Activated gamma-delta T cell treated with Interleukin-2 at 50 U/mL for 16 hours (primary cell): Measurements from ENCODE around the gene CLEC16A.

Experiments
- DNase-seq: peaks from one replicate; pipeline ENCODE4 v3.0.0-alpha.2; 2020

The CLEC16A gene

DNA sequence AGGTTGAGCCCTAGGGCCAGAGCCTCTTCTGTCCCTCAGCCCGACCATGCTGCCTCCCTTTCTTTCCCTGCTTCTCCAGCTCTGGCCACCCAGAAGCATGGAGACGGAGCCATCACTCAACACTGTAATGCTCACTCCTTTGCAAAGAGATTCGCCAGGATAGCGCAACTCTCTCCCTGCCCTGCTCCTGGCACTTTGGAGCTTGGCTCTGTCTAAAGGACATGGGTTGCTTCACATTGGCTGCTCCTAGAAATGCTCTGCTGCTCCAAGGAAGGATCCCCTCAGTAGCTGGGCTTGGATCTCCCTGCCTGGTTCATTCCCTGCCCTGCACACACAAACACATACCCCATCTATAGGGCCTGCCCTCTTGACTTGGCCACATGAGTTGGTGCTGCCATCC is 76.0 kb downstream of the CLEC16A start:
- DNase-seq: no peak

DNA sequence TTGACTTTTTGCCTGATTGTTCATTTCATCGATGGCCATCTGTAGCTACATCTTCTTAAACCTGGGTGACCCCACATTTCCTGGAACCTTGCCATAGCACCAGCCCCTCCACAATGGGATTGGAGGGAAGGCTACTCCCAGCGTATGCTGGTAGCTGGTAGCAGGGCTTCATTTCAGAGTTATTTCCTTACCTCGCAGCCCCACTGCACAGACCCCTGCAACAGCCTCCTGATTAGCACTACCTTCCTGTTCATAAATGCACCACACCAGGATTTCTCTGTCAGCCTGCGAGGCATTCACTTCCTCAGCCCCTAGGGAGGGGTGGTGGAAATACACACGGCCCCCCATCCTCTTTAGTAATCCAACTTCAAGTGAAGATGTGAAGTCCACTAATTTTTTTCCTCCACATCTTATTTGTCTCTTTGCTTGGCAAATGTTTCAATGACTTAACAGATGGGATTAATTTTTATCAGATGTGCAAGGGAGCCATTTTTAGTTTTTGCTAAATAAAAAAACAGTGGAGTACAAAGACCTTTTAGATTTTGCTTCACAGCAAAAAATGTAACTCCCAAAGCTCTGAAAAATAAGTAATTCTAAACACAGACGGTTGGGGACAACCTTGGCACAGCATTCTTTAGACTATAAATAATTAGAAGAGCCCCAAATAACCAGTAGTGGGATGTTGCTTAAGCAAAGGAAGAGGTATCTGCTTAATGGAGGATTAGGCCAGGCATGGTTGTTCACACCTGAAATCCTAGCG is 76.6 kb downstream of the CLEC16A start:
- no peak for DNase-seq

DNA sequence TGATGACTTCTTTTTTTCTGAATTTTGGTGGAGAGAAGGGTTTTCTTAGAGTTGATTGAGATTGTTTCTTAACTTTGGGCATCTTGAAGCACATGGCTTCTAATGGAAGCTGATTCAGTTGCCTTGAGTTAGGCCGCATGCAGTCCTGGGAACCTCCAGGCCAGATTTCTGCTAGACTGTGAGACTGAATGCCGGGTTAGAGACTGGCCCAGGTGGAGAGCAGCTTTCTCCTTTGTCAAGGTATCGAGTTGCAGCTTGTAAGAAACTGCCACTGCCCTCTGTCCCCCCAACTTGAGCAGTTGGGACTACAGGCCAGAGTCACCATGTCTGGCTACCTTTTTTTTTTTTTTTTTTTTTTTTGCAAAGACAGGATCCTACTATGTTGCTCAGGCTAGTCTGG is 77.6 kb downstream of the CLEC16A start:
- no peak for DNase-seq

DNA sequence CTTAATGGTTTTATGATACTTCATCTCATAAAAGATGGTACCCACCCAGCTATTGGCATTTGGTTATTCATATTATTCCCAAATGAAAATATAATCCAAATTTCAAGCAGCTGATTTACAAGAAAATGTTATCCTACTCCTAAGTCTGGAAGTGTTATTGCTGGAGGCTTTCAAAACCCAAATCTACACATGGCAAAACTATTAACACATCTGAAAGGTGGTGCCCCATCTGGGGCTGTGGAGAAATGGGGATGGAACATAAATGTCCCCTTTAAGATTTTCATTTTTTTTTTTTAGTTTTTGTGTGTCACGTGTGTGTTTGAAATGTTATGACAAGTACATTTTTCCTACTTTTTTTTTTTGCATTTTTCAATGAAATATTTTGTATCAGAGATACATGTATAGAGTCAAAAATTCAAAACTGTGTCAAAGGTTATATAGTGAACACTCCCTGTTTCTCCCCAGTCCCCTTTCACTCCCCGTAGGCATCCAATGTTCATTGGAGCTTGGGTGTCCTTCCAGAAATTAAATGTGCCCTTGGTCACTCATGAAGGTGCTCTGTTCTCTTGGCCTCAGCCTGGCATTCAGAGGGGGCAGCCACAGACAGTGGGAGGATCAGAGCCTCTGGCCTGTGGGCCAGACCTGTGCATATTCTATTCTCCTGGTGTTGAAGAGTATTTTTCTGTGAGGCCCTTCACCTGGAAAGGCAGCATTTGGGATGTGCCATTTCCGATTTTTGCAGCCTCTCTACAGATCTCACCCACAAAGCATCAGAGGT is 79.1 kb downstream of the CLEC16A start:
- no peak for DNase-seq

DNA sequence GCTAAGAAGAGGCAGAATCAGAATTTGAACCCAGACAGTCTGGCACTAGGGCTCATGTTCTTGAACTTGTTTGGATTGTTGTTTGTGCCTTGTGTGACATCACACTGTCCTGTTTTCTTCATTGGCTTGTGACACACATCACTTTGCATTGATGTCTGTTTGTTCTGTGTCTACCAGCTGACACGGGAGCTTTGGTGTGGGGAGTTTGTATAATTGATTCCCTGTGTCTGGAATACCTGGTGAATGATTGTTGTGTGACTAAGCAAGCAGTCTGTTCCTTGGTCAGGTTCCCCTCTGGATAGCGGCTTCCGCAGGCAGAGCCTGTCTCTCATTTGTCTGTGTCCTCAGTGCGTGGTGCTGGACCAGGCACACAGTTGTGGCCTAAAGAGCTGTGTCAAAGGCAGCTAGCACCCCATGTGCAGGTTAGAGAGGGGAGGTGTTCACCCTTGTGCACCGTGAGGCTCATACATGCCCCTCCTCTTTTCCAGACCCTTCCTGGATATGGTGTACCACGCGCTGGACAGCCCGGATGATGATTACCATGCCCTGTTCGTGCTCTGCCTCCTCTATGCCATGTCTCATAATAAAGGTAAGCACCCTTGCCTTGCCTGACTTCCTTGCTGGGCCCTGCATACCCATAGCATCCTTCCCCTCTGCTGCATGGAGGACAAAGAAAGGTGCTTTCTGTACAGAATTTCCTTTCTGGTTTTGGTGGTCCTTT is 80.1 kb downstream of the CLEC16A start:
- DNase-seq: no peak

DNA sequence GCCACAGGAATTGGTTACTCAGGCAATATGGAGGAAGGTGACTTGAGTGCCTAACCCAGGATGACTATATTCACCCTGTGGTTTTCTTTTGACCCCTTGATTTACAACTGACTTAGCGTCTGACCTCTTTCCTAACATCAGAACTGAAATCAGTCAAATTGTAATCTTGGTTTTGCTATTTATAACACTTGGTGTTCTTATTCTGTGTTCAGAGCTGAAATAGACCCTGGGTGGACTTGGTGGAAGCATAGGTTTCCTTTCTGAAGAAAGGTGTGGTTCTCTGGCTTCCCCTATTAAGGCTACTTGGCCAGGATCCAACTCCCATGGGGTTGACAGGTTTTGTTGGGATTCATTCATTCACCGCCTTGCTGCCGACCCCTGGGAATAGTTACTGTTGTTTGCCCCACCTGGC is 80.8 kb downstream of the CLEC16A start:
- DNase-seq: no peak

DNA sequence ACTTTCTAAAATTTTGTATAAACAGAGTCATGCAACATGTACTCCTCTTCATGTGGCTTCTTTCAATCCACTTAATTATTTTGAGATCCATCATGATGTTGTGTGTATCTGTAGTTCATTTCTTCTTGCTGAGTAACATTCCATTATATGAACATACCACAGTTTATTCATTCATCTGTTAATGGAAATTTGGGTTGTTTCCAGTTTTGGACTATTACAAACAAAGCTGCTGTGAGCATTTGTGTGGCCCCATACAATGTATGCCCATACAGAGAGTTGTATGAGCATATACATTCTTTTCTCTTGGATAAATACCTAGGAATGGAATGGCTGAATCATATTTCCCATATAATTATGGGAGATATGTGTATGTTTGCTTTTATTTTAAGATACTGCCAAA is 85.6 kb downstream of the CLEC16A start:
- DNase-seq: no peak

DNA sequence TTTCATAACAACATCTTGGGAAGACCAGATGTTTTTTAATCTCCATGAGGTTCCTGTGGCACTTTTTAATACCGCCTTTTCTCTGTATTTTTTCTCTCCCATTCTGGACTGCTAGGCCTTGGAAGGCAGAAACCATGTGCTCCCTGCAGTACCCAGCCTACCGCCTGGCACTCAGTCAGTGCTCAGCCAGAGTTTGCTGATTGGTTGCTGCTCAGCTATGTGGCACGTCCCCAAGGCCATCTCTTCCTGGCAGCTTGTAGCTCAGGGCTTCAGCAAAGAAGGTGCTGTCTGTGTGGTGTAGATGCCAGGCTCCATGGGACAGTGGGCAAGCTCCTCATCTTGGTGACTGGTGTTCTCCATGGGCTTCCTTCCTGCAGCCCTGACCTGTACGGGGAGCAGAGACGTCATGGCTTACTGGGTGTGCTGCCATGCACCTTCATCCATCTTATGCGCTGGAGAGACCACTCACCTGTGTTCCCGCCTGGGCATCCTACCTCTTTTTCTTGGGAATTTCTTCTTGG is 86.7 kb downstream of the CLEC16A start:
- no peak for DNase-seq

DNA sequence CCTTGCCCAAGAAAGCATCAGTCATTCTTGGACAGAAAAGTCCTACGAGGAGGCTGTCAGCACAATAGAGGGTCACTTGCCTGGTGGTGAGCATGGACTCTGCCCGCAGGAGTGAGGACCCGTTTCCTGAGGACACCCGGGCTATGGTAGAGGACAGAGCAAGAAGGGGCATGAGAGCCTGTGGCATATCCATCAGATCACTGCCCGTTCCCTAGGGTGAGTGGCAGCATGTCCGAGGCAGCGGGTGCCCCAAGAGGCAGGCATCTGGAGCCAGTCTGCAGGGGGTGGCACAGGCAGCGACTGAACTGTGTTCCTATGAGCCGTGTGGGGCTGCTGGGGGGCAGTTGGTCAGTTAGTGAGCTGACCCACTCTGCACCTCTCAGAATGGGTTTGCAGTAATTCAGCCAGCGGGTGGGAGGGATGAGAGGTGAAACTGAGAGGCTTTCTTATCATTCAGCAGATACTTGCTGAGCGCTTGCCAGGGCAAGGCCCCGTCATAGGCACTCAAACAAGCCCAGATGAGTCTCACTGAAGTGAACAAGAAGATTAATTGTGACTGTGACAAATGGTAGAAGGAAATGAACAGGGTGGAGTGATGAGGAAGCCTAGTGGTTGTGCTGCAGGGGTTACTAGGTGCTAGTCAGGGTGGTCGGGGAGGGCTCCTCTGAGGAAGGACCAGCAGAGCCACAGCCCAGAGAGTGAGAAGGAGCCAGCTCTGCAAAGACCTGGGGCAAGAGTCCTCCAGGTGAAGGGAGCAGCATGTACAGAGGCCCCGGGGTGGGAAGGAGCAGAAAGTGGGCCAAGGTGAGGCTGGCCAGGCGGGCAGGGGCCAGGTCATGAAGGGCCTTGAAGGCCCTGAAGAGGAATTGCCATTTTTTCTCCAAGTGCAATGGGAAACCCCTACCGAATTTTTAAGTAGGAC is 87.9 kb downstream of the CLEC16A start:
- no peak for DNase-seq

DNA sequence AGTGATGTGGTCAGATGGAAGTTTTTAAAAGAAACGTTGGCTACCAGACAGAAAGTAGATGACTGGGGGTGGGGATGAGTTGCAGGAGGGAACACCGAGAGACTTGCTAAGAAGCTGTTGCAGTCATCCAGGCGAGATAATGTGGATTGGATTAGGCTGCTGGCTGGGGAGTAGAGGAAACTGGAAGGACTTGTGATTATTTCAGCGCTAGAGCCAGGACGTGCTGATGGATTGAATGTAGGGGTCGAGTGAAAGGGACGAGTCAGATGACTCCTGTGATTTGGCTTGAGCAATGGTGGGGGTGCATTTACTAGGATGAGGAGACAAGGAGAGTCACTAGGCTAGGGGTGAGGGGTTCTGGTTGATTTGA is 88.5 kb downstream of the CLEC16A start:
- no peak for DNase-seq

DNA sequence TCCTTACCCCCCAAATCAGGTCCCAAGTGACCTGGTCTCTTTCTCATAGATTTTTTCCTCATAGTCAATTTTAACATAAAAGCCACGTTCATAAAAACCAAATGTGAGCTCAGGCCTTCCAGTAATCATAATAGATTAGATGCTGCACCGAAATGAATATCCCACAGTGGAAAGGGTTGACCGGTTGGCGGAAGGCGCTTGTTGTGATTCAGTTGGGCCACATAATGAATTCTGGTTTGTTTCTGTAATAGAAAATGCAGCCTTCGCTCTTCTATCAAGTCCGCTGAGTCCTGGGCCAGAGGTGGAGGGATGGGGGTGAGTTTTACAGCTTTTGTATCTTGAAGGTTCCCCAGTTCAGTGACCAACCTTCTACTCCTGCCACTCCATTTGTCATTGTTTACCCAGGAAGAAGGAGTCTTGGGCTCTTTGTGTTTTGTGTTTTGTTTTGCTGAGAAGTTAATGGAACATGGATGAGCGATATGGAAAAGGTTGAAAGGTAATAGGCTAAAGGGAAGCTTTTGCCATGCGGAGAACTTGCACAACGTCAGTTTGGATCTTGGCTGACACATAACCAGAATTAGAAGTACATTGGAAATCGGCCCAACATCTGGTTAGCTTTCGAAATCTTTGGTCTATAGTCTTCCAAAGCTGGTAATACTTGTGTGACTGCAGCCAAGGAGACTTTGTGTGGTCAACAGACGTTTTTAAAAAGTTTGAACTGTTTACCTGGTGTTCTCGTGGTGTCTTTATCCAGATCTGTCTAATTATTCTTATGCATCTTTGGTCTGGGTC is 89.5 kb downstream of the CLEC16A start:
- no peak for DNase-seq

DNA sequence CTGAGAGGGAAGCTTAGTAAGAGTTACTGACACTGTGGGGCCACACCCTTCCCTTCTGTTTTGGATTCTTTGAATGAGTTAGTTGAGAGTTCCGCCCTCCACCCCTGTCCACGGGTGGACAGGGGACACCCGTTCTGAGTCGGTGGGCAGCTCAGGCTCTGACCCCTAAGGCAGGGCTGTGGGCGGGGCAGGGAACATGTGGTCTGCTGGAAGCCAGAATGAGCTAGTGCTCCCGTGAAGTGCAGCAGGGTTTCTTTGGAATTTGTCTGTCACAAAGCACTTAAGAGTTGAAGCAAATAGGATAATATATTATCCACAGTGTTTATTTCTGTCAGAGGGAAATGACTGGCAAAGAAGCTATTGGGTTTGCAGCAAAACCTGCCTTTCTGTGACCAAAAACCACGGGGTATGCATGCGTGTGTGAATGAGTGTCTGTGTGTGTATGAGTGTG is 90.1 kb downstream of the CLEC16A start:
- DNase-seq: no peak

DNA sequence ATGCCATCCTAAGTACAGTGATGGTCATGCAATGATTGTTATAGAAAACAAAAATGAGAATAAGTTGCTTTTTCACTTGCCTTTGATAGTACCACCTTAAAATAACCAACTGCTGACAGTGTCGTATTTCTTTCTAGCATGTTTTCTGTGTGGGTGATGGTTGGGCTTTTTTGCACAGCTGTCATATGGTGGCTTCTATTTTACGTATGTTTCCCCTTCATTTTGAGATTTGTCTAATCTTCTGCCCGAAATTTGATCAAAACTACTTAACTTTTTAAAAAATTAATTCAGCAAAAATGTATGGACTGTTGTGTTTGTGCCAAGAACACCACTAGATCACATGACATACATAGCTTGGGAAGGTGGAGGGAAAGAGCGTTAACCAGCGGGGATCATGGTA is 90.7 kb downstream of the CLEC16A start:
- DNase-seq: no peak

DNA sequence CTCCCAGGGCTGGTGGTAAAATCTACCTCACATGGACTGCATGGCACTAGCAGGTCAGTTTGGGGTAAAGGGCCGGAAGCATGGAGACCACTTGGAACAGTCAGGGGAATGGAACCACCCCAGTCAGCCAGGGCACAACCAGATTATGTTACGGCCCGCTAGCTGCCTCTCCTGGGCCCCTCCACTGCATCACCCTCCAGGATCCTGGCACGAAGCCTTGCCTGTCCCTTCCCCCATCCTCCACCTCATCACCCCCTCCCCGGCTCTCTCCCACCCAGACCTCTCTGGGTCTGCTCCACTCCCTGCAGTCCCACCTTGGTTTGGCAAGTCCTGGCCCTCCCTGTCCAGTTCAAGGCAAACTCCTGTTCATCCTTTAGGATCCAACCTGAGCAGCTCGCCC is 91.7 kb downstream of the CLEC16A start:
- DNase-seq: no peak

DNA sequence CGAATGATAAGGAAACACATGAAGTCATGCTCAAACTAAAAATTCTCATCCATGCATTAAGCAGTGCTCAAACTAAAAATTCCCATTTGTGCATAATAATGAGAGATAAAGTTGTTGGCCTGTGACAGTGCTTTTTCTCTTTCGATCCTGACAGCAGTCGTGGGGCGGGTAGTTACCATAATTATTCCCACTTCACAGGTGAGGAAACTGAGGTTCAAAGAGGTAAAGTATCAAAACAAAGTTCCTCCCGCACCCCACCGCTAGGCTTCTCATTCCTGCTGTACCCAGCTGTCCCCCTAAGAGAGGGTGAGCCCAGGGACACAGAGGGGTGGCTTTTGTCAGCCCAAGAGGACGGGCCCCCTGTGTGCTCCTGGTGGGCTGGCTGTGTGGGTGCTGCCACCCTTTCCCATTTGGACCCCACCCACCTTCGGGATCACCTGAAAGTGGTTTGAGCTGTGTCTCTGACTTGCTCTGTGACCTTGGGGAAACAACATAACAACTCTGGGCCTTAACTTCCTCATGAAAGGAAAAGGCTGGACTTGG is 92.6 kb downstream of the CLEC16A start:
- DNase-seq: no peak

DNA sequence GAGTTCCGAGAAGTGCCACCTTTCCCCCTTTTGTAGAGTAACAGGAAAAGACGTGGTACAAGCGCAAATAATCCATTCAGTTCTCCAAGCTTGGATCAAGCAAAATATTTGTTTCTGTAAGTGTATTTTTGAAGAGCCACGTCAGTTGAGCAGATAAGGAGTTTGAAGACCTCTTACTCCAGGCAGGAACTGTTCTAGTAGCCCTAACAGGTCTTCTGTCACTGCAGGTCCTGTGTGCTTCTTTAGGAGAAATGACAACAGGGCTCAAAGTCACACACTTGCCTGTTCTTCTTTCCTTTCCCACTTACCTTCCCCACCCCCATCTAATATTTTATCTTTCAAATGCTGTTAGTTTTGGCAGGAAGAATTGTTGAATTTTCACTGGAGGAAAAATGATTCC is 93.9 kb downstream of the CLEC16A start:
- no peak for DNase-seq

DNA sequence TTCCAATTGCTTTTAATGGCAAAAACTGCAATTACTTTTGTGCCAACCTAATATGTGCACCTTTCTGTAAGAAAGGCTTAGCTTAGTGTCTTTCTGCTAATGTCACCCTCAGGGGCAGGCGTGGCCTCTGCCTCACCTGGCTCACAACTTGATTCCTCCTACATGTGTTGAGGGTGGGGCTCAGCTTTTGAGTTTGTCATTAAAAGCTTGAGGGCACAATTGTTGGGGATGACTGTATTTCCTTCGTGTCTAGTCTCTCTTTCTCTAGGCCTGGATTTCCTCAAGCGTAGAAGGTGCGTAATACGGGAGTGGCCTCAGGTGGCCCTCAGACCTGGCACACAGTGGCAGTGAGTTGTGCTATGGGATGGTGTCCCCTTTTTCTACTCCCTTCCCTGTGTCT is 94.4 kb downstream of the CLEC16A start:
- DNase-seq: no peak

DNA sequence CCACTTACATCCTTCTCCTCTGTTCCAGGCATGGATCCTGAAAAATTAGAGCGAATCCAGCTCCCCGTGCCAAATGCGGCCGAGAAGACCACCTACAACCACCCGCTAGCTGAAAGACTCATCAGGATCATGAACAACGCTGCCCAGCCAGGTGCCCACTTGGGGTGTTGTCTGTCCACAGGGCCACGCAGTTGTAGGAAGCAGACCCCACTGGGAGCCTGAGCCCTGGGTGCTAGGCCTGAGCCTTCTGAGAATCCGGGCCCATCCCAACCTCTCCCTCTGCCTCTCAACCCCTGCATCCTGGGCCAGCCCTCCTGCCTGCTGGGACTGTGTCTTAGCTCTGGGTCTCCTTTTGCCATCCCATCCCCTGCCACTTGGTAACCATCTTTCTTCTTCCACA is 95.4 kb downstream of the CLEC16A start:
- no peak for DNase-seq

DNA sequence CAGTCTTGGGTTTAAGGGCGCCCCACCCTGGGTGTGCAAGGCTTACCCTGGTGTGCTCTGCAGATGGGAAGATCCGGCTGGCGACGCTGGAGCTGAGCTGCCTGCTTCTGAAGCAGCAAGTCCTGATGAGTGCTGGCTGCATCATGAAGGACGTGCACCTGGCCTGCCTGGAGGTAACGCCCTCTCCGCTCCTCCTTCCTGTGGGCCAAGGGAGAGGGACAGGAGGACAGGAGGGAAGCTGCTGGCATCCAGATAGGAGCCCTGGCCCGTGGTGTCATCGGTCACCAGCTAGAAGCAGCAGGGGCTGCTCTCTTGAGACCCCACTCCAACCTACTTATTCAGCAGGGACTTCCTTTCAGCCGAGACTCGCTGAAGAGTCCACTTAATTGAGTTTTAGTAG is 97.8 kb downstream of the CLEC16A start:
- no peak for DNase-seq

DNA sequence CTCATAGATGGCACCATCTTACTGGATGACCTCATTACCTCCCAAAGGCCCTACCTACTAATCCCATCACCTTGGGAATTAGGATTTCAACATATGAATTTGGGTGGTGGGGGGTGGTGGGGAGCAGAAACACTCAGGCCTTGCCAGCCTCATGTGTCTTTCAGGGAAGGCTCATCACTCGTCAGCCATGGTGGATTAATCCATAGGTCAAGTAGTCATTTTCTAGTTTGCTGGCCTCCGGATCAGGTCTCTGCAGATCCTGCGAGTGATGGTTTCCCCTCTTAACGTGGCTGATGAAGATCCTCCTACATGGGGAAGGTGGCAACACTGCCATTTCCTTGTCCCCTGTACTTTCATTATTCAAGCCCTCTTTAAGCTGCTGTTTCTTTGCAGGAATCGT is 101.1 kb downstream of the CLEC16A start:
- no peak for DNase-seq

DNA sequence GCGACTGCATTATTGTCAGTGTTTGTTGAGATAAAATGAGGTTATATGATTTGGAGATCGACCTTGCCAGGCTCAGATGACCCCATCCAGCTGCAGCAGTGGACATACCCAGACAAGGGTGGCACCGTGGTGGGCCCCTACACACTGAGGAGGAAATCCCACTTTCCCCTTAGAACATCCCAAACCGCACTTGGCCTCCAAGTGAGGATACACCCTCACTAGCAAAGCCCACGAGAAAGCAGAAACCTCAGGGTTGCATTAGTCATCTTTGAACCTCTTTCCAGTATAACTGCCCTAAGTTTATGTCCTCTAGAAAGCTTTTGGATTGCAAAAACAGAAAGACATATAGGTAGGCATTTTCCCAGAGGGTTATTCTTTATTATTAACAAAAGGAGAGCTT is 101.5 kb downstream of the CLEC16A start:
- DNase-seq: no peak
